Measurements from ENCODE around the gene RARG.

The RARG gene

DNA sequence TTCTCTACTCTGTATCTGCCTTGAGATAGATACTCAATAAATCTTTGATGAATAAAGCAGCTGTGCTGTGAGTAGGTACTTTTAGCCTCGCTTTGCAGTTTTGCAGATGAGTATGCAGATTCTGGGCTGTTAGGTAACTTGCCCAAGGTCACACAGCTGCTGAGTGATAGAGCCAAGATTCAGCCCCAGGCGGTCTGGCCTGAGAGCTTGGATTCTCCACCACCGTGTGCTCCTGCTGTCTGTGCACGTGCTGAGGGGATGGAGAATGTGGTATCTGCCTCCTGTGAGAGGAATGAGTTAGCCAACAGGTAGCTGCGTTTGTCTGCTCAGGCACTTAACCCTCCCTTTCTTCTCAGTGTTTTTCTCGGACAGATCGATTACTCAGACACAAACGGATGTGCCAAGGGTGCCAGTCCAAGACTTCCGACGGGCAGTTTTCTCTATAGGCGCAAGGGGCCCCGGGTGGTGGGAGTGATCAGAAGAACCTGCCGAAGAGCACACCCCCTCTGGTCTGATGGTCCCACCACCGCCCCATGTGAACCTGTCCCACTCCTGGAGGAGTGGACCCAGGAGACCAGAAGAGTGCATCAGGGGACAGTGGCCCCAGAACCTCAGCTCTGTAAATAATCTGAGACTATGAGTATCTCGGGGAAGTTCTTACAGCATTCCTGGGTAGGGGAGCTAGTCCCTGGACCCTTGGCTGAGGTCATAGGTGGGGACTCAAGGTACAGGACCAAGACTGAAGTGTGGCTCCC lies 44.7 kb downstream of the RARG start:
- TF ChIP-seq, protein P1, sequence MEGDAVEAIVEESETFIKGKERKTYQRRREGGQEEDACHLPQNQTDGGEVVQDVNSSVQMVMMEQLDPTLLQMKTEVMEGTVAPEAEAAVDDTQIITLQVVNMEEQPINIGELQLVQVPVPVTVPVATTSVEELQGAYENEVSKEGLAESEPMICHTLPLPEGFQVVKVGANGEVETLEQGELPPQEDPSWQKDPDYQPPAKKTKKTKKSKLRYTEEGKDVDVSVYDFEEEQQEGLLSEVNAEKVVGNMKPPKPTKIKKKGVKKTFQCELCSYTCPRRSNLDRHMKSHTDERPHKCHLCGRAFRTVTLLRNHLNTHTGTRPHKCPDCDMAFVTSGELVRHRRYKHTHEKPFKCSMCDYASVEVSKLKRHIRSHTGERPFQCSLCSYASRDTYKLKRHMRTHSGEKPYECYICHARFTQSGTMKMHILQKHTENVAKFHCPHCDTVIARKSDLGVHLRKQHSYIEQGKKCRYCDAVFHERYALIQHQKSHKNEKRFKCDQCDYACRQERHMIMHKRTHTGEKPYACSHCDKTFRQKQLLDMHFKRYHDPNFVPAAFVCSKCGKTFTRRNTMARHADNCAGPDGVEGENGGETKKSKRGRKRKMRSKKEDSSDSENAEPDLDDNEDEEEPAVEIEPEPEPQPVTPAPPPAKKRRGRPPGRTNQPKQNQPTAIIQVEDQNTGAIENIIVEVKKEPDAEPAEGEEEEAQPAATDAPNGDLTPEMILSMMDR (IDR thresholded peaks at IDR 0.05; ENCODE audit: control extremely low read depth, extremely low read depth, low read depth, missing control alignments): no peak
- no peak for DNase-seq (ENCODE audit: extremely low spot score)
- POLR2A ChIA-PET: interaction anchor here (1.0 kb wide), 1 partner anchor 11 kb away, joined by 3 read pairs; no protein-coding TSS in a partner anchor
- CTCF ChIA-PET: interaction anchor here (1.0 to 3.0 kb wide), 13 partner anchors 8 to 138 kb away, joined by 3 to 22 read pairs (median 5); partner anchors contain the start of gene AAAS

DNA sequence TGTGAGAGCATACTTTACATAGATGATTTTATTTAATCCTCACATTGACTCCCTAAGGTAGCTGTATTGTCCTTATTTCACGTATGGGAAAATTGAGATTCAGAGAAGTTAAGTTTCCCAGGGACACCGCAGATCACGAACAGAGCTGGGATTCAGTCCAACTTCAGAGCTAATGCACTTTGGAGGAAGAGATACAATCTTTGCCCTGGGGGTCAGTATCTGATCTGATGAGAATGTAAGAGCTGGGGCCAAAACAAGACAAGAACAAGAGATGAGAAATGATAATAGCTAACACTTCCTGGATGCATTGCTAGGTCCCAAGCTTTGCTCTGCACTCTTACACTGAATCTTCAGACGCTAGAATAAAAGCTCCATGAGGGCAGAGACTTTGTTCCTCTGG lies 45.3 kb downstream of the RARG start:
- TF ChIP-seq, protein P1 (IDR thresholded peaks at IDR 0.05; ENCODE audit: control extremely low read depth, extremely low read depth, low read depth, missing control alignments): no peak
- POLR2A ChIA-PET: no interaction called here
- CTCF ChIA-PET: interaction anchor here (1.0 to 3.0 kb wide), 12 partner anchors 9 to 138 kb away, joined by 3 to 22 read pairs (median 6); partner anchors contain the start of gene AAAS
- no peak for DNase-seq (ENCODE audit: extremely low spot score)

DNA sequence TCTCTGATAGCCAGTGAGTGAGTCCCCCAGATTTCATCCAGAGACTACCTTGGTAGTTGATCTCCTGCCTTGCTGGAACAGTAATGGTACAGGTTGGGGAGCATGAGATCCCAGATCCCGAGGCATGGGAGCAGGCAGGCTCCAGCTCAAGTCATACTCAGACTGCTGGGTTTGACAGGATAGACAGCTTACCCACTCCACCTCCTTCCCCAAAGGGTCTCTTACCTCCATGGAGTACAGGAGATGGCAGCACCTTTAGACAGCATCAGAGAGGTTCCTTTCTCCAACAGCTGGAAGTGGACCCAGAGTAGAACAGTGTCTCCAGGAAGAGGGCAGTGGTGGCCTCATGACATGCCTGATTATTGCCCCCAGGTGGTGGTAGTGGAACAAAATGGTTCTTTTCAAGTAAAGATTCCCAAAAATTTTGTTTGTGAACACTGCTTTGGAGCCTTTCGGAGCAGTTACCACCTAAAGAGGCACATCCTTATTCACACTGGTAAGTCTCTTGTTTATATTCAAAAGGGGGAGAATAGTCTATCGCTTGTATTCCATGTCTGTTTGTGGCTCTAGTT lies 46.3 kb downstream of the RARG start:
- TF ChIP-seq, protein P1 (IDR thresholded peaks at IDR 0.05; ENCODE audit: control extremely low read depth, extremely low read depth, low read depth, missing control alignments): no peak
- no peak for DNase-seq (ENCODE audit: extremely low spot score)
- ChIA-PET CTCF (interaction anchor here (0.7 to 16.2 kb wide), 7 partner anchors 9 to 103 kb away, joined by 3 to 147 read pairs (median 3); no protein-coding TSS in a partner anchor), POLR2A (interaction anchor here (0.5 to 1.1 kb wide), 3 partner anchors 13 to 179 kb away, joined by 3 to 4 read pairs (median 4); partner anchors contain the start of gene EIF4B)

DNA sequence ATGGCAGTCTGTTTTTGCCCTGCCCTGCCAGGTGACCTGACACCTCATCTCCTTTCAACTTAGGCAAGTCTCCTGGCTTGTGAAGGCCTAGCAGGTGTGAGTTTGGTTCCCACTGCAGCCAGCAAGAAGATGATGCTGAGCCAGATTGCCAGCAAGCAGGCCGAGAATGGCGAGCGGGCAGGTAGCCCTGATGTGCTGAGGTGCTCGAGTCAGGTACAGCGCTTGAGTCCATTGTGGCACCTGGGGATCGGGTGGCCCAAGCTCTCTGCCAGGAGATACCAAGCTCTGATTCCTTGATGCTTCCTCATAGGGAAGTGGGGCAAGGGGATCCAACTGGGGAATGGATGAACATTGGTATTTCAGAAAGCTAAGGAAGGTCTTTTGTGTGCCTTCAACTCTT lies 47.2 kb downstream of the RARG start:
- TF ChIP-seq, protein P1 (IDR thresholded peaks at IDR 0.05; ENCODE audit: control extremely low read depth, extremely low read depth, low read depth, missing control alignments): no peak
- POLR2A ChIA-PET: interaction anchor here (0.7 kb wide), 1 partner anchor 178 kb away, joined by 3 read pairs; the partner anchor contains the start of gene EIF4B
- CTCF ChIA-PET: interaction anchor here (0.8 to 16.2 kb wide), 6 partner anchors 14 to 104 kb away, joined by 3 to 147 read pairs (median 3); no protein-coding TSS in a partner anchor
- DNase-seq (ENCODE audit: extremely low spot score): no peak

DNA sequence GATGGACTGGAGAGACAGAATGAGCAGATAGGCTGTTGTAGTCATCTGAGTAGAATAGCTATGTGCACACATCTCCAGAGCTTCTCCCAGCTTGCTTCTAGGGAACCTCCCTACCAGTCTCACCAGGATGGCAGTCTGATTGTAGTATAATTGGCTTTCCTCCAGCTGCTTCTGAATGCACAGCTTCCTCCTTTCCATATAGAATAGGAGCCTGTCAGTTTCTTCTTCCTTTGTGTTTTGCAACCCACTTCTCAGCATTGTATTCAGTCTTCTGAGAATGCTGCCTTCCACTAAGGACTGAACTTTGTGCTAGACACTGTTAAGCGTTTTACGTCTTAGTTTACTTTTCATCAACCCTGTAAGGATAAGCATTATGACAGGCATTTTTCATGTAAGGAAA lies 49.1 kb downstream of the RARG start:
- TF ChIP-seq, protein P1 (IDR thresholded peaks at IDR 0.05; ENCODE audit: control extremely low read depth, extremely low read depth, low read depth, missing control alignments): no peak
- no peak for DNase-seq (ENCODE audit: extremely low spot score)
- POLR2A ChIA-PET: interaction anchor here (1.0 kb wide), 1 partner anchor 37 kb away, joined by 4 read pairs; no protein-coding TSS in a partner anchor
- CTCF ChIA-PET: interaction anchor here (1.6 to 16.2 kb wide), 4 partner anchors 12 to 33 kb away, joined by 4 to 147 read pairs (median 9); no protein-coding TSS in a partner anchor

DNA sequence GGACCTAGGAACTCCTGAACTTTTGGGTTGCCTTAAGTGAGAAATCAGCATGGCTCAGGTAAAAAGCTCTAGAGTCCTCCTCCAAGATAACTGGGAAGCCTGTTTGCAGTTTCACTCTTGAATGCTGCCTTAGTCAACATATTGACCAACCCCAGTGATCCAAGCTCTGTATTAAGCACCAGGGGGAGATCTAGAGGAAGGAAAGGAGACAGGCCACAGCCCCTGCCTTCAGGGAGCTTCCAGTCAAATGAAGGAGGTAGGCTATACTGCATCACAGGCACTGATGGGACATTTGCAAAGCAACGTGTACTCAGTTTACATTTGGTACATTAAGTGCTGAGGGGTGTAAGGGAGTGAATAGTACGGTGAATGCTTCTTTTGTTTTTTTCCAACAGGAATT lies 50.1 kb downstream of the RARG start:
- ChIA-PET CTCF (interaction anchor here (1.4 to 16.2 kb wide), 8 partner anchors 13 to 34 kb away, joined by 3 to 147 read pairs (median 8); partner anchors contain the start of gene ITGB7), POLR2A (interaction anchor here (0.6 kb wide), 1 partner anchor 113 kb away, joined by 4 read pairs; the partner anchor contains the start of gene PFDN5)
- DNase-seq (ENCODE audit: extremely low spot score): no peak
- TF ChIP-seq, protein P1 (IDR thresholded peaks at IDR 0.05; ENCODE audit: control extremely low read depth, extremely low read depth, low read depth, missing control alignments): no peak

Measured in GM10248 (cell line).